HepG2 (cell line): Measurements from ENCODE around the gene ZNF189. TPM values are rescaled to one million over a fixed set of nuclear protein-coding genes. Genes with fewer than 3 reads are reported as not detected.

Experiments
- ATF1 ChIP-seq: IDR thresholded peaks from 2 replicates; pipeline ENCODE4 v1.6.1; 2016; ENCODE audit warnings: mild to moderate bottlenecking, control low read depth
- CREM ChIP-seq, 2 experiments: sonication (generic) in 1 of 2; formaldehyde crosslinking in 1 of 2; IDR thresholded peaks; 2 replicates each; pipeline versions ENCODE4 v1.4.0 to v1.6.1; 2016 to 2020; ENCODE audit warnings: antibody characterized with exemption in 1 of 2, mild to moderate bottlenecking in 1 of 2, missing genetic modification reagents in 1 of 2
- GATA4 ChIP-seq: sonication (generic); IDR thresholded peaks from 2 replicates; pipeline ENCODE4 v1.6.1; 2016; ENCODE audit warnings: antibody characterized with exemption, low read depth, borderline replicate concordance
- HDAC1 ChIP-seq: sonication (generic); formaldehyde crosslinking; IDR thresholded peaks from 2 replicates; pipeline ENCODE4 v1.5.1; 2020; ENCODE audit warnings: mild to moderate bottlenecking, missing genetic modification reagents
- KDM4B ChIP-seq: sonication (generic); formaldehyde crosslinking; IDR thresholded peaks from 2 replicates; pipeline ENCODE4 v1.4.0; 2020; ENCODE audit warnings: missing genetic modification reagents
- KLF13 ChIP-seq: sonication (generic); formaldehyde crosslinking; IDR thresholded peaks from 2 replicates; pipeline ENCODE4 v1.4.0; 2020; ENCODE audit warnings: mild to moderate bottlenecking, missing genetic modification reagents
- MED8 ChIP-seq: sonication (generic); formaldehyde crosslinking; IDR thresholded peaks from 2 replicates; pipeline ENCODE4 v1.8.1; 2023; ENCODE audit warnings: mild to moderate bottlenecking, missing genetic modification reagents; ENCODE audit not compliant: insufficient replicate concordance
- MLX ChIP-seq: IDR thresholded peaks from 2 replicates; pipeline ENCODE4 v1.6.1; 2016
- MZF1 ChIP-seq: sonication (generic); formaldehyde crosslinking; IDR thresholded peaks from 2 replicates; pipeline ENCODE4 v1.8.1; 2023; ENCODE audit warnings: mild to moderate bottlenecking, missing genetic modification reagents, borderline replicate concordance
- NR2F2 ChIP-seq: IDR thresholded peaks from 2 replicates; pipeline ENCODE4 v1.6.1; 2012; ENCODE audit warnings: low read depth, inconsistent platforms, borderline replicate concordance
- RCOR2 ChIP-seq: IDR thresholded peaks from 2 replicates; pipeline ENCODE4 v1.6.1; 2016; ENCODE audit warnings: missing biosample characterization, missing genetic modification reagents
- SOX13 ChIP-seq, 3 experiments: fragments of 450-650 bp in 1 of 3; sonication (generic) in 1 of 3; formaldehyde crosslinking in 1 of 3; IDR thresholded peaks in 2 of 3; conservative IDR thresholded peaks in 1 of 3; 2 replicates each; pipeline versions ENCODE4 v1.5.0 to v1.6.1; 2016 to 2020; ENCODE audit warnings: antibody characterized with exemption in 1 of 3, mild to moderate bottlenecking in 1 of 3, missing compliant biosample characterization in 1 of 3, missing genetic modification reagents in 1 of 3, moderate library complexity in 1 of 3
- SP2 ChIP-seq: sonication (generic); formaldehyde crosslinking; IDR thresholded peaks from 2 replicates; pipeline ENCODE4 v1.5.1; 2020; ENCODE audit warnings: mild to moderate bottlenecking, missing genetic modification reagents
- SRSF9 ChIP-seq: fragments of 200-400 bp; formaldehyde crosslinking; IDR thresholded peaks from 2 replicates; pipeline ENCODE4 v1.6.1; 2018; ENCODE audit warnings: borderline replicate concordance, mild to moderate bottlenecking, low read depth, low read length; ENCODE audit not compliant: insufficient read depth, poor library complexity, severe bottlenecking
- TEAD3 ChIP-seq: optimal IDR thresholded peaks from 2 replicates; pipeline ENCODE3; 2016; ENCODE audit warnings: borderline replicate concordance
- THYN1 ChIP-seq: sonication (generic); formaldehyde crosslinking; IDR thresholded peaks from 2 replicates; pipeline ENCODE4 v1.8.1; 2023; ENCODE audit warnings: low read depth, mild to moderate bottlenecking, moderate library complexity, missing genetic modification reagents, borderline replicate concordance
- ZFP90 ChIP-seq: sonication (generic); formaldehyde crosslinking; IDR thresholded peaks from 2 replicates; pipeline ENCODE4 v1.8.0; 2022; ENCODE audit warnings: missing genetic modification reagents, mild to moderate bottlenecking, inconsistent platforms, borderline replicate concordance
- ZNF136 ChIP-seq: sonication (generic); formaldehyde crosslinking; IDR thresholded peaks from 2 replicates; pipeline ENCODE4 v1.8.1; 2022; ENCODE audit warnings: low read depth, mild to moderate bottlenecking, moderate library complexity, missing genetic modification reagents
- ZNF282 ChIP-seq: fragments of 450-650 bp; IDR thresholded peaks from 2 replicates; pipeline ENCODE4 v1.6.1; 2018; ENCODE audit not compliant: partially characterized antibody
- ZNF337 ChIP-seq: sonication (generic); formaldehyde crosslinking; IDR thresholded peaks from 2 replicates; pipeline ENCODE4 v1.5.1; 2020; ENCODE audit warnings: missing genetic modification reagents, low read depth, mild to moderate bottlenecking, borderline replicate concordance
- ZNF501 ChIP-seq: sonication (generic); formaldehyde crosslinking; IDR thresholded peaks from 2 replicates; pipeline ENCODE4 v1.5.1; 2020; ENCODE audit warnings: mild to moderate bottlenecking, moderate library complexity, missing genetic modification reagents
- ZNF616 ChIP-seq: sonication (generic); formaldehyde crosslinking; IDR thresholded peaks from 2 replicates; pipeline ENCODE4 v1.5.0; 2020; ENCODE audit warnings: low read depth, mild to moderate bottlenecking, missing genetic modification reagents
- ZNF678 ChIP-seq: sonication (generic); formaldehyde crosslinking; IDR thresholded peaks from 2 replicates; pipeline ENCODE4 v1.4.0; 2020; ENCODE audit warnings: mild to moderate bottlenecking, missing genetic modification reagents
- ZNF710 ChIP-seq: sonication (generic); formaldehyde crosslinking; IDR thresholded peaks from 2 replicates; pipeline ENCODE4 v1.5.0; 2020; ENCODE audit warnings: mild to moderate bottlenecking, missing genetic modification reagents, borderline replicate concordance
- ZNF891 ChIP-seq: sonication (generic); formaldehyde crosslinking; IDR thresholded peaks from 2 replicates; pipeline ENCODE4 v1.5.0; 2020; ENCODE audit warnings: mild to moderate bottlenecking, missing genetic modification reagents
- polyA plus RNA-seq, 8 experiments: library from polyadenylated mRNA; depleted of rRNA in 3 of 8; stranded (reverse) in 7 of 8; unstranded in 1 of 8; fragments of >200 nt; fragmentation: Illumina TruSeq in 4 of 8; extraction: Trizol in 4 of 8; gene quantifications; 2 replicates each; pipeline versions ENCODE4 v1.2.1 to v1.2.3, GENCODE V29; 2011 to 2016; ENCODE audit warnings: low read depth in 4 of 8, missing spikeins in 1 of 8, mixed read lengths in 1 of 8; ENCODE audit not compliant: insufficient read depth in 1 of 8
- total RNA-seq, 5 experiments: library from RNA; depleted of rRNA; stranded (reverse); fragments of >200 nt; fragmentation: Illumina TruSeq; extraction: Trizol; gene quantifications; 2 replicates each; pipeline ENCODE4 v1.2.3, GENCODE V29; 2016; ENCODE audit warnings: low read depth in 1 of 5
- TF ChIP-seq, protein P1 (sequence below): sonication (generic); formaldehyde crosslinking; IDR thresholded peaks from 2 replicates; pipeline ENCODE4 v1.4.0; 2020; ENCODE audit warnings: mild to moderate bottlenecking, missing genetic modification reagents
- TF ChIP-seq, protein P2 (sequence below): sonication (generic); formaldehyde crosslinking; IDR thresholded peaks from 2 replicates; pipeline ENCODE4 v1.8.0; 2023; ENCODE audit warnings: mild to moderate bottlenecking, missing genetic modification reagents

Gene ZNF189
- total and polyA plus RNA-seq, 2 of the 13 experiments (the other 11 are each of a cell fraction or from before 2014, with no cell fraction given) = 8.4 to 50.0 TPM

DNA sequence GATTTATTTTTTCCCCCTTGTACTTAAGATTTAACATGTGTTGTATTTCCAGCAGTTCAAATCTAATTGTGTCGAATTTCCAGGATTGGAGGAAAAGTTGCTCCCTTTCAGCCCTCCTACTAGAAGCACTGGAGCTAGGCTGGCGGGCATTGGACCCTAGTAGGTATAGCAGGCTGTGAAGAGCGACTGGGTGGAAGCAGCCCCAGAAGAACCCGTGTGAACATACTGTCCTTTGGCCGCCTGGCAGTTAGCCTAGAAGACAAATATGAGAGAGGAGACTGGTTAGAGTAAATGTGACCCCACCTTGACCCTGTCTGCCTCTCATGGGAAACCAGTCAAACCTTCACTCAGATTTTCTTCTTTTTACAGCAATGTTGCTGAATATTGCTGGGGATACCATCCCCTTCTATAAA is 23.0 kb downstream of the ZNF189 start (continued):
- TF ChIP-seq ZNF891 (CRISPR knock-in tag) (no peak), ZNF282 (no peak), SRSF9 (no peak), ZFP90 (CRISPR knock-in tag) (peak; percentile 72; the same call in 1 of the 2 replicates), MED8 (no peak), HDAC1 (CRISPR knock-in tag) (peak; percentile 67), GATA4 (no peak), ATF1 (CRISPR knock-in tag) (no peak), ZNF710 (CRISPR knock-in tag) (0 out of 2 replicates have a peak, but pooled peaks have one; percentile 69), MZF1 (CRISPR knock-in tag) (no peak), THYN1 (CRISPR knock-in tag) (no peak), ZNF337 (CRISPR knock-in tag) (peak; percentile 53; the same call in 1 of the 2 replicates), ZNF136 (peak; percentile 96; the same call in 1 of the 2 replicates), SP2 (CRISPR knock-in tag) (no peak), KLF13 (CRISPR knock-in tag) (no peak), ZNF501 (CRISPR knock-in tag) (peak; percentile 36; the same call in 1 of the 2 replicates), SOX13 (IDR thresholded peaks at IDR 0.05) (no peak), SOX13 (CRISPR knock-in tag; conservative IDR thresholded peaks at IDR 0.05 in 1 of 2, IDR thresholded peaks at IDR 0.05 in 1 of 2) (peak in 1 of 2 experiments; percentile 79; a peak in 2 of 4 replicates), ZNF678 (CRISPR knock-in tag) (no peak), TEAD3 (CRISPR knock-in tag) (peak; percentile 76), KDM4B (peak; percentile 39; the same call in 1 of the 2 replicates), MLX (0 out of 2 replicates have a peak, but pooled peaks have one; percentile 26), RCOR2 (CRISPR knock-in tag) (peak; percentile 73), NR2F2 (peak; percentile 91), ZNF616 (no peak), CREM (IDR thresholded peaks at IDR 0.05) (peak; percentile 73), CREM (CRISPR knock-in tag; IDR thresholded peaks at IDR 0.05) (no peak)
- TF ChIP-seq, protein P1, sequence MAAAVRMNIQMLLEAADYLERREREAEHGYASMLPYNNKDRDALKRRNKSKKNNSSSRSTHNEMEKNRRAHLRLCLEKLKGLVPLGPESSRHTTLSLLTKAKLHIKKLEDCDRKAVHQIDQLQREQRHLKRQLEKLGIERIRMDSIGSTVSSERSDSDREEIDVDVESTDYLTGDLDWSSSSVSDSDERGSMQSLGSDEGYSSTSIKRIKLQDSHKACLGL (CRISPR knock-in tag) = no peak
- TF ChIP-seq, protein P2, sequence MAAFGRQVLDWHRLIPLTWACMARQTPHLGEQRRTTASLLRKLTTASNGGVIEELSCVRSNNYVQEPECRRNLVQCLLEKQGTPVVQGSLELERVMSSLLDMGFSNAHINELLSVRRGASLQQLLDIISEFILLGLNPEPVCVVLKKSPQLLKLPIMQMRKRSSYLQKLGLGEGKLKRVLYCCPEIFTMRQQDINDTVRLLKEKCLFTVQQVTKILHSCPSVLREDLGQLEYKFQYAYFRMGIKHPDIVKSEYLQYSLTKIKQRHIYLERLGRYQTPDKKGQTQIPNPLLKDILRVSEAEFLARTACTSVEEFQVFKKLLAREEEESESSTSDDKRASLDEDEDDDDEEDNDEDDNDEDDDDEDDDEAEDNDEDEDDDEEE (CRISPR knock-in tag) = 0 out of 2 replicates have a peak, but pooled peaks have one; percentile 40
